Heart left ventricle (tissue), 16 donors: ENCODE results near the gene MRPL43. TPM values are rescaled to one million over a fixed set of nuclear protein-coding genes. Genes with fewer than 3 reads are reported as not detected.

Source experiments
- ATAC-seq, 4 donors: fragments of 200-7000 bp; cut with Tn5 transposase; one replicate each; pipeline ENCODE4 v1.9.1; 2020 to 2022; ENCODE audit warnings: moderate library complexity in 4 of 4, mild to moderate bottlenecking in 3 of 4, moderate number of reproducible peaks in 1 of 4
- DNase-seq, 5 donors: peaks; one replicate each; pipeline ENCODE4 v3.0.0-alpha.2; 2020
- H3K27ac ChIP-seq, 12 donors: fragments of 200-600 bp; sonication (generic) in 4 of 12; one replicate each; pipeline versions ENCODE4 v1.5.0 to v1.8.0; 2016 to 2022; ENCODE audit warnings: mild to moderate bottlenecking in 2 of 12
- H3K27me3 ChIP-seq, 9 donors: fragments of 200-600 bp; sonication (generic) in 2 of 9; one replicate each; pipeline versions ENCODE4 v1.5.1 to v1.8.0; 2016 to 2022; ENCODE audit warnings: mild to moderate bottlenecking in 3 of 9
- H3K36me3 ChIP-seq, 9 donors: fragments of 200-600 bp; sonication (generic) in 2 of 9; one replicate each; pipeline versions ENCODE4 v1.5.0 to v1.8.0; 2018 to 2022; ENCODE audit warnings: mild to moderate bottlenecking in 2 of 9
- H3K4me1 ChIP-seq, 12 donors: fragments of 200-600 bp; sonication (generic) in 4 of 12; one replicate each; pipeline versions ENCODE4 v1.5.0 to v1.8.0; 2016 to 2022; ENCODE audit warnings: mild to moderate bottlenecking in 3 of 12
- H3K4me3 ChIP-seq, 12 donors: fragments of 200-600 bp; sonication (generic) in 4 of 12; one replicate each; pipeline versions ENCODE4 v1.5.0 to v1.8.0; 2017 to 2022; ENCODE audit warnings: mild to moderate bottlenecking in 9 of 12, moderate library complexity in 4 of 12
- H3K9me3 ChIP-seq, 12 donors: fragments of 200-600 bp; sonication (generic) in 4 of 12; one replicate each; pipeline versions ENCODE4 v1.5.0 to v1.8.0; 2016 to 2022; ENCODE audit warnings: mild to moderate bottlenecking in 1 of 12
- POLR2A ChIP-seq, 2 donors: fragments of 450-650 bp; IDR thresholded peaks; one replicate each; pipeline ENCODE4 v1.6.1; 2017; ENCODE audit warnings: antibody characterized with exemption in 2 of 2, mild to moderate bottlenecking in 2 of 2, moderate library complexity in 2 of 2
- WGBS, 4 donors: extraction: QIAGEN DNeasy Blood & Tissue Kit in 2 of 4; methylation state at CpG; one replicate each; pipeline versions ENCODE4 v1.1.5 to v1.1.7; 2013 to 2018; 5-methylcytosine and 5-hydroxymethylcytosine counted together
- intact Hi-C, 10 donors: fragments of 100-400 bp; cut with DNase I; formaldehyde crosslinking; loops; one replicate each; pipeline versions ENCODE4 v1.11.1 to v1.14.2; 2022
- polyA plus RNA-seq, 2 donors: library from polyadenylated mRNA; stranded (reverse); fragments of 200-250 nt; gene quantifications; one replicate each; pipeline ENCODE4 v1.2.3, GENCODE V29; 2013
- total RNA-seq, 9 donors: library from RNA; depleted of rRNA in 2 of 9; stranded (reverse); fragments of >200 nt in 2 of 9; fragmentation: NEBNext Ultra II Directional in 3 of 9; extraction: Animal tissue kit (Norgen Biotek cat#: 25700) in 3 of 9; gene quantifications; one replicate each; pipeline versions ENCODE4 v1.1.0 to v1.2.4, GENCODE V29; 2016 to 2023
- TF ChIP-seq, protein P1 (sequence below), 12 donors: fragments of 200-600 bp; sonication (generic) in 4 of 12; IDR thresholded peaks; one replicate each; pipeline versions ENCODE4 v1.5.0 to v1.8.0; 2018 to 2022; ENCODE audit warnings: antibody characterized with exemption in 12 of 12, mild to moderate bottlenecking in 5 of 12
- donor health status: ischemic (EF 13 %, LVEDD 7.1; RV severe dilation, severe dysfunction).
- donor health status: healthy with polysubstance abuse.
- donor health status: DM: no; HTN: yes; CAD: no.
- donor health status: DM: no; HTN: no; CAD: no.
- donor health status: ischemic (EF 25% LVEDD 6.9; RV normal size, moderate dysfunction).
- donor health status: ischemic (EF 25% LVEDD 5.7; RV mildly dilated, moderate dysfunction).
- donor health status: healthy.
- donor health status: DM: yes; HTN: yes; CAD: no.
- donor health status: ischemic (EF 35%, LVEDD 5.7; RV mildly dilated, moderate dysfunction).
- donor health status: nonischemic (EF 11% LVEDD 7.7; RV severe dilation, severe dysfunction).
- donor health status: DM: yes; HTN: yes; CAD: no.
- donor health status: PGD.
- donor health status: ischemic (EF 29% LVEDD 5.4; RV normal size, mild dysfunction).
- donor health status: nonischemic (EF 23%, LVEDD 6.1; RV moderate dilation, normal function).

Gene MRPL43
- total and polyA plus RNA-seq, 11 donors, result 44.8 to 113 (median 59.1) TPM

DNA sequence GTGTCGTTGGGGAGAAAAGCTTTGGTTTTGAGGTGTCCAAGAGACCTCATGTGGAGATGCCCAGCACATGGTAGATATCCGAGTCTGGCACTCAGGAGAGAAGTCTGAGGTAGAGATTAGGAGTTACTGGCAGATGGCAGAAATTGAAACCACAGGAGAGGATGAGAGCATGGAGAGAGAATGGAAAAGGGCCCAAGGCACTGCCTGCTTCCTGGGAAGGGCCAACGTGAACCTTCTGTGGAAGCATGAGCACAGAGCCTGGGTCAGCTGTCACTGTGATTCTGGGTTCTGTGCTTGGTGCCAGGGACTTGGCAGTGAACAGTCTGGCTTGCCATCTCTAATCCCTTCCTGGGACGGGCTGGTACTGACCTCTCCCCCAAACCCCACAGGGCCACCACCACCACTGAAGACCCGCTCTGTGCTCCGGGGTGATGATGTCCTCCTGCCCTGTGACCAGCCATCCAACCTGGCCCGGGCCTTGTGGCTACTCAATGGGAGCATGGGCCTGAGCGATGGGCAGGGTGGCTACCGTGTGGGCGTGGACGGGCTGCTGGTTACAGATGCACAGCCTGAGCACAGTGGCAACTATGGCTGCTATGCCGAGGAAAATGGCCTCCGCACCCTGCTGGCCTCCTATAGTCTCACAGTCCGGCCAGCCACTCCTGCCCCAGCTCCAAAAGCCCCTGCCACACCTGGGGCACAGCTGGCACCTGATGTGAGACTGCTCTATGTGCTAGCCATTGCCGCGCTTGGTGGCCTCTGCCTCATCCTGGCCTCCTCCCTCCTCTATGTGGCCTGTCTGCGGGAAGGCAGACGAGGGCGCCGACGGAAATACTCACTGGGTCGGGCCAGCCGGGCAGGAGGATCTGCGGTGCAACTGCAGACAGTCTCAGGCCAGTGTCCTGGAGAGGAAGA, 4.1 kb downstream of the MRPL43 start:
- 86 to 89% (median 89%) methylated on average over 16 to 24 of the region's 24 CpGs for WGBS, 4 donors

DNA sequence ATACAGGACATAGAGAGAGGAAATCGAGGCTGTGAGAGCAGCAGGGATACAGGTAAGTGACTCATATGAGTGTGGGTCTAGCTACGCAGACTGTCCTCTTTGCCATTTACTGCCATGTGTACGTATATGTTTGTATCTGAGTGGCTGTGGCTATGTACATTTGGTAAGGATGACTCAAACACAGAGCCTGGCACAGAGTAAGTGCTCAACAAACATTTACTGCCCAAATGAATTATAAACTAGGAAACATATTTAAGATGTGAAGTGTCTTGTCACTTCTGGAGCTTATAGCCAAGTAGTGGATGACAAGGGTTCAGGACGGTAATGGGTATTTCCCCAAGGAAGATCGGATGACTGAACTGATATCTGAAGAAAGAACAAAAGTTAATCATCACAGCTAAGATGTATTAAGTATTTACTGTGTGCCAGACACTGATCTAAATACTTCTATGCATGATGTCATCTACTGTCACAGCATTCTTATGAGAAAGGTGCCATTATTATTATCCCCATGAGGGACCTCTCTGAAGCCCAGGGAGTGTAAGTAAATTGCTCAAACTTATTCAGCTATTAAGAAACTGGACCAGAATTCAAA, 6.0 kb downstream of the MRPL43 start:
- H3K4me3 ChIP-seq, result no peak overlapping the region
- intact Hi-C loops, result no loop called here
- no peaks in the 10 kb centered on the region for H3K27me3 ChIP-seq
- no peaks in the 10 kb centered on the region for H3K9me3 ChIP-seq
- TF ChIP-seq, protein P1, sequence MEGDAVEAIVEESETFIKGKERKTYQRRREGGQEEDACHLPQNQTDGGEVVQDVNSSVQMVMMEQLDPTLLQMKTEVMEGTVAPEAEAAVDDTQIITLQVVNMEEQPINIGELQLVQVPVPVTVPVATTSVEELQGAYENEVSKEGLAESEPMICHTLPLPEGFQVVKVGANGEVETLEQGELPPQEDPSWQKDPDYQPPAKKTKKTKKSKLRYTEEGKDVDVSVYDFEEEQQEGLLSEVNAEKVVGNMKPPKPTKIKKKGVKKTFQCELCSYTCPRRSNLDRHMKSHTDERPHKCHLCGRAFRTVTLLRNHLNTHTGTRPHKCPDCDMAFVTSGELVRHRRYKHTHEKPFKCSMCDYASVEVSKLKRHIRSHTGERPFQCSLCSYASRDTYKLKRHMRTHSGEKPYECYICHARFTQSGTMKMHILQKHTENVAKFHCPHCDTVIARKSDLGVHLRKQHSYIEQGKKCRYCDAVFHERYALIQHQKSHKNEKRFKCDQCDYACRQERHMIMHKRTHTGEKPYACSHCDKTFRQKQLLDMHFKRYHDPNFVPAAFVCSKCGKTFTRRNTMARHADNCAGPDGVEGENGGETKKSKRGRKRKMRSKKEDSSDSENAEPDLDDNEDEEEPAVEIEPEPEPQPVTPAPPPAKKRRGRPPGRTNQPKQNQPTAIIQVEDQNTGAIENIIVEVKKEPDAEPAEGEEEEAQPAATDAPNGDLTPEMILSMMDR (IDR thresholded peaks at IDR 0.05), result no peak
- no peak for TF ChIP-seq POLR2A (IDR thresholded peaks at IDR 0.05)
- H3K36me3 ChIP-seq, result peaks cover 0 to 77% (median 44%) of the 10 kb centered on the region in 9 donors
- 89 to 95% (median 91%) methylated on average over 5 of the region's 5 CpGs for WGBS, 4 donors
- peaks cover 0 to 10% (median 5%) of the 10 kb centered on the region in 12 donors for H3K4me1 ChIP-seq
- no peak for ATAC-seq
- no peak overlapping the region for H3K27ac ChIP-seq
- DNase-seq, result peak in 1 of 5 donors; percentile 2

More for the DNA sequence above, 4.1 kb downstream of the MRPL43 start:
- H3K4me1 ChIP-seq, result peaks cover 0 to 23% (median 17%) of the 10 kb centered on the region in 12 donors
- peaks cover 0 to 71% (median 44%) of the 10 kb centered on the region in 9 donors for H3K36me3 ChIP-seq
- ATAC-seq (no peak), DNase-seq (peak in 1 of 5 donors; percentile 4)
- no peak overlapping the region for H3K27ac ChIP-seq
- H3K4me3 ChIP-seq, result no peak overlapping the region
- intact Hi-C loops, result no loop called here
- H3K27me3 ChIP-seq, result no peaks in the 10 kb centered on the region
- TF ChIP-seq, protein P1 (IDR thresholded peaks at IDR 0.05), result no peak
- no peak for TF ChIP-seq POLR2A (IDR thresholded peaks at IDR 0.05)
- no peaks in the 10 kb centered on the region for H3K9me3 ChIP-seq

DNA sequence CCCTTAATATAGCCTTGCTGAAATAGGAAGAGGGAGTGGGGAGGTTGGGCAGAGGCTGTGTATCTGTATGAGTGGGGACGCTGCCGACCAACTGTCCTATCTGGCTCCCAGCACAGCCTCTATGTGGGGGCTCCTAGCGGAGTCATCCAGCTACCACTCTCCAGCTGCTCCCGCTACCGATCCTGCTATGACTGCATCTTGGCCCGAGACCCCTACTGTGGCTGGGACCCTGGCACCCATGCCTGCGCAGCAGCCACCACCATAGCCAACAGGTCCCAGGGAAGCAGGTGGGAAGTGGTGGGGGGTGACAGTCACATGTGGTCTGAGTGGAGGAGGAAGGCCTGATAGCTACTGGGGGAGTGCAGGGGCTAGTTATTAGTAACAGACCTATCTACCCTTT, 6.6 kb downstream of the MRPL43 start:
- TF ChIP-seq, protein P1 (IDR thresholded peaks at IDR 0.05), result no peak
- no peak for TF ChIP-seq POLR2A (IDR thresholded peaks at IDR 0.05)
- no peak overlapping the region for H3K27ac ChIP-seq
- peaks cover 0 to 5% (median 0%) of the 10 kb centered on the region in 12 donors for H3K4me1 ChIP-seq
- H3K4me3 ChIP-seq, result no peak overlapping the region
- ATAC-seq, result no peak
- intact Hi-C loops, result no loop called here
- no peaks in the 10 kb centered on the region for H3K27me3 ChIP-seq
- peaks cover 0 to 74% (median 44%) of the 10 kb centered on the region in 9 donors for H3K36me3 ChIP-seq
- DNase-seq, result peak in 1 of 5 donors; percentile 9
- WGBS, 4 donors, result 90 to 94% (median 93%) methylated on average over 5 to 7 of the region's 7 CpGs
- no peaks in the 10 kb centered on the region for H3K9me3 ChIP-seq

DNA sequence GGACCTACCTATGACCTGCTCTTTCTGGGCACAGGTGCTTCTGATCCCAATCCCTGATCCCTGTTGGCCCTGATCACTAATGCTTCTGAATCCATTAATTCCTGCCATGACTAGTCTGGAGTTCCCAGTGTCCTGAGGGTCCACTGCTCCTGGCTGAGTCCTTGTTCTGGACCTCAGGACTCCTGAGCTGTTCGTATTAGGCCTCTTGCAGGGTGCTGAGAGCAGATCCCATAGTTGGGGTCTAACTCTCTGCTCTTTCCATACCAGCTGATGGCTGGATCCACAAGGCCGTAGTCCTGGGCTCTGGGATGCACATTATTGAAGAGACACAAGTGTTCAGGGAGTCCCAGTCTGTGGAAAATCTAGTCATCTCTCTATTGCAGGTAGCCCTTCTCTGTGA, 7.0 kb downstream of the MRPL43 start:
- Histone ChIP-seq H3K9me3 (no peaks in the 10 kb centered on the region), H3K4me1 (peaks cover 0 to under 1% (median 0%) of the 10 kb centered on the region in 12 donors), H3K27ac (no peak overlapping the region), H3K4me3 (no peak overlapping the region), H3K27me3 (no peaks in the 10 kb centered on the region), H3K36me3 (peaks cover 0 to 70% (median 44%) of the 10 kb centered on the region in 9 donors)
- intact Hi-C loops, result no loop called here
- TF ChIP-seq POLR2A (IDR thresholded peaks at IDR 0.05), result no peak
- TF ChIP-seq, protein P1 (IDR thresholded peaks at IDR 0.05), result no peak
- ATAC-seq (no peak), DNase-seq (peak in 1 of 5 donors; percentile 3)
- WGBS, 4 donors, result 90 to 97% (median 92%) methylated on average over 2 of the region's 2 CpGs
